Fibroblast of peridontal ligament (primary cell): ENCODE results near the gene HECTD1.
"Not testable (repeated sequence)": the region's sequence is repeated elsewhere in the genome, so short reads cannot be mapped to it uniquely, and the experiment has no call there.

Experiments
- DNase-seq: peaks from one replicate; pipeline ENCODE4 v3.0.0-alpha.2; 2010; ENCODE audit errors: extremely low read depth

The HECTD1 gene

DNA sequence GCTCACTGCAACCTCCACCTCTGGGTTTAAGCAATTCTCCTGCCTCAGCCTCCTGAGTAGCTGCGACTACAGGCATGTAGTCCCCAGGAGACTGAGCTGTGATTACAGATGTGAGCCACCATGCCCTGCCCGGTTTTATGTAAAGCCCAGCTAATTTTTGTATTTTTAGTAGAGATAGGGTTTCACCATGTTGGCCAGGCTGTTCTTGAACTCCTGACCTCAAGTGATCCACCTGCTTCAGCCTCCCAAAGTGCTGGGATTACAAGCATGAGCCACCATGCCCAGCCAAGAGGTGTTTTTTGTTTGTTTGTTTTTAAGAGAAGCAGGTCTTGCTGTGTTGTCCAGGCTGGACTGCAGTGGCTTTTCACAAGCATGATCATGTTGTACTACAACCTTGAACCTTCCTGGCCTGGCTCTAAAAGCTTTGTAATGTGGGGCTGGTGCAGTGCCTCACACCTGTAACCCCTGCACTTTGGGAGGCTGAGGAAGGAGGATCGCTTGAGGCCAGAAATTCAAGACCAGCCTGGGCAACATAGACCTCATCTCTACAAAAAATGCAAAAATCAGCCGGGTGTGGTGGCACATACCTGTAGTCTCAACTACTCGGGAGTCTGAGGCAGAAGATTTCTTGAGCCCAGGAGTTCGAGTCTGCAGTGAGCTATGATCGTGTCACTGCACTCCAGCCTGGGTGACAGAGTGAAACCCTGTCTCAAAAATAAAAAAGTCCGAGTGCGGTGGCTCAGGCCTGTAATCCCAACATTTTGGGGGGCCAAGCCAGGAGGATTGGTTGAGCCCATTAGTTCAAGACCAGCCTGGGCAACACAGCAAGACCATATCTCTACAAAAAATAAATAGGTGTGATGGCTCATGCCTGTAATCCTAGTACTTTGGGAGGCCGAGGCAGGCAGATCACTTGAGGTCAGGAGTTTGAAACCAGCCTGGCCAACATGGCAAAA is 113.4 kb downstream of the HECTD1 start:
- not testable (repeated sequence) for DNase-seq

DNA sequence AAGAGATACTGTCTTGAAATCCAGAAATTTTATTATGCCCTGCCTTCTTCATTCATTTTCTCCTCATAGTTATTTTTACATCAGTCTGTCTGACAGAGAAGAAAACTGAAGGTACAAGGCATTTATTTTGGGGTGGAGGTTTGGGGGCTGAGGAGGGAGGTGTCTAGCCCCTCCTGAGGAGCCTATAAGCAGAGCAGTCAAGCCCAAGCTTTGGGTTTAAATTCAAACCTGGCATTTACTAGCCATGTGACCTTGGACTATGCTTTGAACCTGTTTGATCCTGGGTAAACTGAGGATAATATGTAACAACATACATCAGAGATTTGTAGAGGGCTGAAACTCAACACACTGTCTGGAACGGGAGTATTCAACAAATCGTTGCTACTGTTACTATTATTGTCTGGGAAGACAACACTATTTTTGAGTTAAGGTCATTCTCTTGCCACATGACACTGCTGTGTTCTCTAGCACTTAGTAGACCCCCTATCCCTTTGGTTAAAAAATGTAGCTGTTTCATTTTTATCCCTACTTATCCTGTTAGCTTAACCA is 115.4 kb downstream of the HECTD1 start:
- no peak for DNase-seq

DNA sequence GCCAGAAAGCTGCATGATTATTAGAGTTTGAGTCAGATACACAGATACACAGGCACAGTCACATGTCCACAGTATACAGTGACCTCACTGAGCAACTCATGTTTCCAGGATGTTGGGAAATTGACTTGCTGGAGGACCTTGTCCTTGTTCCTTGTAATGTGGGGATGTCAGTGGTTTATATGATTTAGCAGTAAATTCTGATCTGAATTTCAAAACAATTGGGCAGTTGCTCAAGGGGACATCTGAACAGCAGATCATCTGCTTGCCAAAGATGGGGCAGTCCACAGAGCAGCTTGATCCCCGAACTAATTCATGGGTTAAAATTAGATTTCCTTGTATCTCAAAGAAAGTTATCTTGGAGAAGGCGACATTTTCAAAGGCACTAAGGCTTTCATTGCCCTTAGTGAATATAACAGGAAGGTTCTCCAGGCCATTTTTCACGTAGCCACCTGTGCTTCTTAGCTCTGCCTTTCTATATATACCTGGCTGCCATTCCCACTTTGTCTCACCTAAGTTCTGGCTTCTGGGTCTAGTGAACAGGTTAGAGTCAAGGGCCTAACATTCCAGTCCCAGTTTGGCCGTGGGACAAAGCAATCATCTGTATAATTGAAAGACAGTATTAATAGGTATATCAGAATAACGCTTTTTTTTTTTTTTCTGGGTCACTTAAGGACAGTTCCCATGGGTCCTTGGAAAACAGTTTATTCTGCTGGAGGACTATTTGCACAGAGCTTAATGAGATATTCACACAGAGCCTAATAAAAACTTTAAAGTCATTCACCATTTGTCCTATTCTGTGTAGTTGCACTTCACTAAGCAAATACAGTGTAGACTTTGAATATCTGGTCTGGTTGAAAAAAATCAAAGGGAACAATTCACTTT is 116.5 kb downstream of the HECTD1 start:
- peak; percentile 96 for DNase-seq

DNA sequence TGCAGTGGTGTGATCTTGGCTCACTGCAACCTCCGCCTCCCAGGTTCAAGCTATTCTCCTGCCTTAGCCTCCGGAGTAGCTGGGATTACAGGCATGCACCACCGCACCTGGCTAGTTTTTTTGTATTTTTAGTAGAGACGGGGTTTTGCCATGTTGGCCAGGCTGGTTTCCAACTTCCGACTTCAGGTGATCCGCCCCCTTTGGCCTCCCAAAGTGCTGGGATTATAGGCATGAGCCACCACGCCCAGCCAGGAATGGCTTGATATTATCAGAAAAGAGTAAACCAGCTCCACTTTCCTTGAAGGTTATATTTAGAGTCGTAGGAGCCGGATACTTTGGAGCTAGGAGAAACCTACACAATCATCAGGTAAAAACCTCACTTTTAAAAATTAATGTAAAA is 121.1 kb downstream of the HECTD1 start:
- not testable (repeated sequence) for DNase-seq

DNA sequence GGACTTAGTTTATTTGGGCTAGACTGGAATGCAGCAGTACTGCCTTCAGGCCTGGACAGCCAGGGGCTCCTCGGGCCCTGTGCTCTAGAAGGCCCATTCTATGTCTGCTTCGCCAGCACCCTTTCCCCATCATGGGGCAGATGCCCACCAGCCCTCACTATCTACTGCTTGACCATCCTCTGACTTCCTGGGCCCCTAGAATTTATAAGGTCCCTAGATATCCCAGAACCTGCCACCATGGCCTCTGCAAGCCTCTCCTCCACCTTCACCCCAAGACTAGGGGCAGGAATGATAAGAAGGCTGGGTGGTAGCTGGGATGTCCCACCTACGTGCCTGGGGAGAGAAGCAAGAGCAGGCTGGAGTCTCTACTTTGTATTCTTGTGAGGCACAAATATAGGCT is 122.6 kb downstream of the HECTD1 start:
- no peak for DNase-seq

DNA sequence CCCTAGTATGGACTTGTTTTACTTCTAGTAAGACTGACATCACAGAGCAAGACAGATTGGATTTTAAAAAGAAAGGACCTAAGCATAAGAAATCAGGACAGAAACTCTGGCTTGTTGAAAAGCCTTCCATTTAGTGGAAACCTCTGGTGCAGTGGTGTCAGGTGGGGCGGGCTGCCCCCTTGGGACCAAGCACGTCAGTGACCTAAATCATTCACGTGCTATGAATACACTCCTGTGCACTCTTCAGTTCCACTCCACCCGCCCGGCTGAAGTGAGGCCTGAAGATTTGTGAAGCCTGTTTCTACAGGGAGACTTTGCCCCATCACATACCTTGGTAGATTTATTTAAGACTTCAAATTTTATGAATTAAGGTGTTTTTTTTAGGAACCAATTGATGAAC is 123.2 kb downstream of the HECTD1 start:
- DNase-seq = no peak

DNA sequence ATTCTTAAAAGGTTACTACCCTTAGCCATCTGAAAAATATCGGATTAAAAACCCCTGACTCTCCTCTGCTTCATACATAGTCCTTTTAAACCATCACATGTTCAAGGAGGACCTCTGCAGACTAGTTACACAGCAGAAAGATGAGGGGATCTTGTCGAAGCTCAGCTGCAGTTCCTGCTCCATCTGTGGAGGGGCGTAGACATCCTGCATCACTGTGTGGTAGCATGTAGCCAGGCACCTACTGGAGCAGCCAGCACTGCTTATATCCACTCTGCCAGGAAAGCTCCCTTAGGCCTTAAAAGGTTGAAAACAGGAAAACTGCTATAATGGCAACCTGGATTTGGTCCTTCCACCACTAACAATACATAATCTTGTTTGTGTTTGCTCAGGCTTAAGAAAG is 123.8 kb downstream of the HECTD1 start:
- no peak for DNase-seq

DNA sequence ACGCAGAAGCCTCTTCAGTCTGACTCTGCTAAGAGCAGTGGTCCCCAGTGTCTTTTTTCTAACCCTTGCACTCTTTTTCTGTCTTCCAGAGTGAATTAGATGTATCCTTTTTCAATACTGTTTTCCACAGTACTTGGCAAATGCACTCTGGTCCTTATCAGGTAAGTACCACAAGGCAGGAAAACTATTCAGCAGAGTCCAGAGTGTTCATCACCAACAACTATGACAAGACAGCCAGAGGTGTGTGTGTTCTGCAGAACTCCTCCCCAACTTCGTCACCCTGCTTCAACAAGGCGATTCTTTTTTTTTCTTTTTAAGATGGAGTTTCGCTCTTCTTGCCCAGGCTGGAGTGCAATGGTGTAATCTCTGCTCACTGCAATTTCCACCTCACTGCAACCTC is 127.1 kb downstream of the HECTD1 start:
- DNase-seq = no peak

DNA sequence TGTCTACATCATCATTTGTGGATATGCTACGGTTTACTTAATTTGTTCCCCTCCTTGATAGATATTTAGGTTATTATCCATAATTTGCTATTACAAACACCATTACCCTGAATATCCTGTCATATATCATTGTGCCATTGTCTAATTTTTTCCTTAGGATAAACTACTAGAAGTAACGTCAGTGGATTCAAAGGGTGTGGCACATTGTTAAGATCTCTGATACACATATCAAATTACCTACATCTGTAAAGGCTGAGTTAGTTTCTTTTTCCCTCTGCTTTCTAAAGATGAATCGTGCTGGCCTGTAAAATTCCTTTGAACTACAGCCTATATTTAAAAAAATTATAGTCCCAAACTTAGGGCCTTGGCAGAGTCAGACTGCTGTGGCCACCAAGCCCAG is 127.5 kb downstream of the HECTD1 start:
- peak; percentile 66 for DNase-seq

DNA sequence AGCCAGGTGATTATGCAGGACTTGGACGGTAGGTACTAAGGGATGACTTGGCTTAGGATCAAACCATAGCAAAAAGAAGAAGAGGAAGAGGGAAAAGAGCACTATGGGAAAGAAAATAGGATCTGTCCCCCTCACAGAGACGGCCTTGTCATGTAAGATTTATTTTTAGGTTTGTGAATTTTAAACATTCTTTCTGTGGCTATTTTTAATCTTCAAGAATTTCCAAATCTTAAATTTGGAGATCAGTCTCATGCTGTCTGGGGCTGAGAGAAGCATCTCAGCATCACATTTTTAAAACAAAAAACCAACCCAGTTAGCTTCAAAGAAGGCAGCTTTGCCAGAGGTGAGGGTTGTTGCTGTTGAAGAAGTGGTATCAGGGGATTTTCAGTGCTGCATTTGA is 128.8 kb downstream of the HECTD1 start:
- DNase-seq = peak; percentile 20

DNA sequence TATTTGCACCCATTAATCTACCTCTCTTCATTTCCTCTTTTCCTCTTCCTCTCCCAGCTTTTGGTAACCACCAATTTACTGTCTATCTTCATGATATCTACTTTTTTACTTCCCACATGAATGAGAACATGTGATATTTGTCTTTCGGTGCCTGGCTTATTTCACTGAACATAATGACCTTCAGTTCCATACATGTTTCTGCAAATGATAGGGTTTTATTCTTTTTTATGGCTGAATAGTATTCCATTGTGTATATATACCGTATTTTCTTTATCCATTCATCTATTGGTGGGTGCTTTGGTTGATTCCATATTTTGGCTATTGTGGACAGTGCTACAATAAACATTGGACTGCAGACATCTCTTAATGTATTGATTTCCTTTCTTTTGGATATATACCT is 132.4 kb downstream of the HECTD1 start:
- no peak for DNase-seq

DNA sequence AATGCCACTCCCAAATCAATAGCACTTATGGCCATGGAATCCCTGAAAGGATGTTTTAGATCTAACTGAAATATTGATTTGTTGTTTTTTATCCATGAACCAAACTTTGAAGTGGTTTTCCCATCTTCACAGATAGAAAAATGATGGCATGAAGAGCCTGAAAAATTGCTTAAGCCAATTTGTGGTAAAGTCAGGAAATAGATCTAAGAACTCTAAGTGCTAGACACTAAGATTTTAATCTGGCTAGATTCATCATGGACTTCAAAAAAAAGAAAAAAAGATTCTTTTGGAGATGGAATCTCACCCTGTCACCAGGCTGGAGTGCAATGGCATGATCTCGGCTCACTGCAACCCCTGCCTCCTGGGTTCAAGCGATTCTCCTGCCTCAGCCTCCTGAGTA is 136.4 kb downstream of the HECTD1 start:
- peak; percentile 19 for DNase-seq

DNA sequence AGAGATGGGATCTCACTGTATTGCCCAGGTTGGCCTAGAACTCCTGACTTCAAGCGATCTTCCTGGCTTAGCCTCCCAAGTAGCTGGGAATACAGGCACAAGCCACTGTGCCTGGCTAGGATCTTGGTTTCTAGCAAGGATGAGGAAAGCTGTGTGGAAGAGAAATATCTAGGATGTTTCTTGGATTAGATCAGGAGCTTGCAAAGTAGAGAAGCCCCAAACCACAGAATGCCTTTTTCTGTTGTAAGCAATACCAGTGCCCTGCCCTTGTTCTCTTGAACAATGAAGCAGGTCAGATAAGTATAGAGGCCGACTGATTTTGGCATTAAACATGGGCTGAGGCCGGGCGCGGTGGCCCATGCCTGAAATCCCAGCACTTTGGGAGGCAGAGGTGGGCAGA is 137.2 kb downstream of the HECTD1 start:
- peak; percentile 94 for DNase-seq

DNA sequence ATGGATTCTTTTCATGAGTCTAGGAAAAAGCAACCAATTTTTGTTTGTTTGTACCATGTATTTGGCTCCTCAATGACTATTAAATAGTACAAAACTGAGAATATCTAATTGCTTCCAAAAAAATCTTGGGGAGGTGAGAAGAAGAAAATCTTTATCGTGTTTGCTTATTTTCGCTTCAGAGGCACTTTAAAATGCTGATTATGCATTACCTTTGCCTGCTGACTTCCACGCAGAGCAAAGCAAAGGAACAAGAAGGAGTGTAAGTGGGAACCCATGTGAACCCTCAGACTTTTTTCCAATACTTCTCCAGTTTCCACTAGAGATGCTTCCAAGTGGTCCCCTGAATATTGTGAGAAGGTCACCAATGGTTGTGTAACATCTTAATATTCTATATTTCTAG is 138.2 kb downstream of the HECTD1 start:
- no peak for DNase-seq

DNA sequence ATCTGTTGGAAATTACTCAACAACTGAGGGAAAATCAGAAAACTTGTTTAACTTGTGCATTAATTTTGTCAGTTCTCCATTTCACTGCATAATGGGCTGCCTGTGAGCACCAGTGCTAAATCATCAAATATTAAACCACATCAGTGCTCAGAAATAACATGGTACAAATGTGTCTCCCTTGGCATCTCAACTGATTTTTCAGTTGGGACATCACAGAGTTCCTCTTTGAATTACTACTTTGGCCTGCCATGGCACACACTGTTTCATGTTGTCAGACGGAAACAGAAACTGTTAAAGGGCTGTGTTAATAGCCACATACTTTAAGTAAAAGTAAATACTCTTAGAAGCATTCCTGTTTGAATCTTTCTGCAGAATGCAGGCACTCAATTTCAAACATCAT is 139.4 kb downstream of the HECTD1 start:
- DNase-seq = no peak

DNA sequence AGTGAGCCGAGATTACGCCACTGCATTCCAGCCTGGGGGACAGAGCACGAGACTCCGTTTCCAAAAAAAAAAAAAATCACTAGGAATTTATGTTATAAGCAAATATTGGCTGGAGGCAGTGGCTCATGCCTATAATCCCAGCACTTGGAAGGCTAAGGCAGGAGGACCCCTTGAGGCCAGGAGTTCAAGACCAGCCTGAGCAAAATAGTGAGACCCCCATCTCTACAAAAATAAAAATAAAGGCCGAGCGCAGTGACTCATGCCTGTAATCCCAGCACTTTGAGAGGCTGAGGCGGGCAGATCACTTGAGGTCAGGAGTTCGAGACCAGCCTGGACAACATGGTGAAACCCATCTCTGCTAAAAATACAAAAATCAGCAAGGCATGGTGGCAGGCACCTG is 144.7 kb downstream of the HECTD1 start:
- not testable (repeated sequence) for DNase-seq

DNA sequence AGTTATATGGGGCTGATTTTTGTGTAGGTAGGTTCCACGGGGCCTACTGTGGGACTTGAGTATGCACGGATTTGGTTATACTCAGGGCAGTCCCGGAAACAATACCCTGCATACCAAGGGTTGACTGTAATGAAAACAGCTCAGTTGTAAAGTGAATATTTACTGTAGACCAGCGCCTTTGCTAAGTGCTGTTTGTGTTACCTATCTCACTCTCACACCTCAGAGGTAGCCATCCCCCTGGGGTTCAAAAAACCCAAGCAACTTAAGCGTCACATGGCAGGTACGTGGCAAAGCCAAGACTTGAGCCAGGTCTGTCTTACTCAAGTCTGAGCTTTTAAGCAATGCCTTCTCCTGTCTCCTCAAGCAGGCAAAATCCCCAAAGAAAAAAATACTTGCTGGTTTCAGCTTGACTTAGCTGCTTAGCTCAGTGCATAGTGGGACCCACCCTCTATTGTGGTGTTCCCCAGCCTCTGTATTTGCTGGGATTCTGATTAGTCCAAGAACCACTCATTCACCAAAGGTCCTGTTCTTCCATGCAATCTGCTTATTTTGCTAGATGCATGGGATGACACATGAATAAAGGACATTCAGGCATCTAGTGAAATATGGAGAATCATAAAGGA is 147.2 kb downstream of the HECTD1 start:
- no peak for DNase-seq

DNA sequence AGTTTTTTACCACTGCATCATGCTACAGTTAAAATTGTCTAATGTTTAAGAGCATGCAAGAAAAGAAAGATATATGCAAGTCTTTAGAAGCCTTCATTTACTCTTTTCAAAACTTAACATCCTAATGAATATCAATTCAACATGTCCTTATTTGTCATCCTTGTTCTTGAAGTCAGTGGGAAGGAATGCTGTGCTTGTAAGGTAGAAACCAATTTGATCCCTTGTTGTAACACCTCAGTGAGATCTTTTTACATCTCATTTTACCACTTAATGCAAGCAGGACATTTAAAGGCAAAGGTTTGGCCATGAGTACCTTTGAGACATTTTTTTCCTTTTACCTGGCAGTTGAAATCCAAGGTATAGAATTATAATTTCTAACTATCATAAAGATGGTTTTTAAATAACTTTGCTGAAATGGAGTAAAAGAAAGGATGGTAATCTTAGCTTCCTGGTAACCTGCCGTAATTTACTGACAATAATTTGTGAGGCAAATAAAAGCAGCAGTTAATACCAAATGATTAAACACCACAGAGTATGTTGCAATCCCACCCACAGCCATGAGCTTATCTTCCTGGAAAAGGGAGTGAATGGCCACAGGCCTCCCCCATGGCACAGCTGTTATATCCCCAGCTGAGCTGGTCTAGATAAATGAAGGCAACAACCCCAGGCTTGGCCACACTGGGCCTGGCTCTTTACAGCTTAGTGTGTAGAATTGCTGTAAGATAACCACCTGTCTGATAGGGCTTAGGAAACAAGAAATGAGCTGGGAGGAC is 148.3 kb downstream of the HECTD1 start:
- DNase-seq = peak; percentile 68

DNA sequence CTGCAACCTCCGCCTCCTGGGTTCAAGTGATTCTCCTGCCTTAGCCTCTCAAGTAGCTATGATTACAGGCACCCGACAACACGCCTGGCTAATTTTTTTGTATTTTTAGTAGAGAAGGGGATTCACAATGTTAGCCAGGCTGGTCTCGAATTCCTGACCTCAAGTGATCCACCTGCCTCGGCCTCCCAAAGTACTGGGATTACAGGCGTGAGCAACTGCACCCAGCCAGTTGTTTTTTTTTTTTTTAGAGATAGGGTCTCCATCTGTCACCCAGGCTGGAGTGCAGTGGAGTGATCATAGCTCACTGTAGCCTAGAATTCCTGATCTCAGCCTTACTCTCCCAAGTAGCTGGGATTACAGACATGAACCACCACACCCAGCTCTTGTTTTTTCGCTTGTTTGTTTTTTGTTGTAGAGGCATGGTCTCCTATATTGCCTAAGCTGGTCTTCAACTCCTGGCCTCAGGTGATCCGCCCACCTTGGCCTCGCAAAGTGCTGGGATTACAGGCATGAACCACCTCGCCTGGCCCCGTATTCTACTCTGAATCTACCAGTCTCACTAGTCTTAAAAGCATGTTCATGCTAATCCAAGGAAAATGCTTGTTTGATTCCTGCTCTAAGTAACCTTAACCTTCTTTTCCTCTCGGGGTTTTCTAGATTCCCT is 149.8 kb downstream of the HECTD1 start:
- DNase-seq = no peak

DNA sequence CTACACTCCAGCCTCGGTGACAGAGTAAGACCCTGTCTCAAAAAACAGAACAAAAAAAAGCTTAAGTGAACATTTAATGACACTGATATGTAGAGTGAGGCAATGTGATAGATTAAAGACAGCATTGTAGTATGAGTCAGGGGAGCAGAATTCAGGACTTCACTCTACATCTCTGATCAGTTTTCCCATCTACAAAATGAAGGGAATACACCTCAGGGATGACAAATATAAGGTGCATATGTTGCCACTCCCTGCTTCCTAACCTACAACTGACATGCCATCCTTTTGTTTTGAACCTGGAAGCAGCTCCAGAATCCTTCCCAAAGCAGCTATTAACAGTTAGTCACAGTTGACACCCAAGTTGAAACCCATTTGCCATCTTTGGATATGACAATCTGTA is 150.6 kb downstream of the HECTD1 start:
- DNase-seq = no peak
